Tibial nerve (tissue), 4 donors: ENCODE data around the gene NACC1. TPM values are rescaled to one million over a fixed set of nuclear protein-coding genes. Genes with fewer than 3 reads are reported as not detected.
A peak's percentile ranks its signal among the peaks of the same experiment; 100 is the strongest.

Experiments used
- DNase-seq, 2 donors: peaks; one replicate each; pipeline ENCODE4 v3.0.0-alpha.2; 2019; ENCODE audit warnings: low spot score in 2 of 2
- H3K27ac ChIP-seq, 4 donors: fragments of 200-600 bp; sonication (generic) in 3 of 4; one replicate each; pipeline ENCODE4 v1.5.1; 2017 to 2019; ENCODE audit warnings: mild to moderate bottlenecking in 1 of 4
- H3K27me3 ChIP-seq, 2 donors: fragments of 200-600 bp; sonication (generic) in 1 of 2; one replicate each; pipeline versions ENCODE4 v1.5.1 to v1.6.0; 2017 to 2019
- H3K36me3 ChIP-seq, 3 donors: fragments of 200-600 bp; sonication (generic); one replicate each; pipeline ENCODE4 v1.5.1; 2018 to 2019
- H3K4me1 ChIP-seq, 4 donors: fragments of 200-600 bp; sonication (generic) in 3 of 4; one replicate each; pipeline ENCODE4 v1.5.1; 2017 to 2019
- H3K4me3 ChIP-seq, 4 donors: fragments of 200-600 bp; sonication (generic) in 3 of 4; one replicate each; pipeline ENCODE4 v1.5.1; 2017 to 2019; ENCODE audit warnings: mild to moderate bottlenecking in 1 of 4, moderate library complexity in 1 of 4
- H3K9me3 ChIP-seq, 4 donors: fragments of 200-600 bp; sonication (generic) in 3 of 4; one replicate each; pipeline ENCODE4 v1.5.1; 2017 to 2019
- CTCF ChIP-seq, 5 experiments: fragments of 200-600 bp in 3 of 5; fragments of 450-650 bp in 2 of 5; sonication (generic) in 3 of 5; IDR thresholded peaks; one replicate each; pipeline ENCODE4 v1.5.1; 2016 to 2019; ENCODE audit warnings: antibody characterized with exemption in 5 of 5, mild to moderate bottlenecking in 3 of 5, moderate library complexity in 2 of 5
- EP300 ChIP-seq, 2 donors: sonication (generic); formaldehyde crosslinking; IDR thresholded peaks; one replicate each; pipeline ENCODE4 v1.6.1; 2017; ENCODE audit warnings: antibody characterized with exemption in 2 of 2, mild to moderate bottlenecking in 1 of 2
- POLR2A ChIP-seq, 2 donors: fragments of 450-650 bp; IDR thresholded peaks; one replicate each; pipeline ENCODE4 v1.6.1; 2017; ENCODE audit warnings: antibody characterized with exemption in 2 of 2, mild to moderate bottlenecking in 2 of 2, moderate library complexity in 2 of 2
- WGBS, 2 donors: methylation state at CpG; one replicate each; pipeline ENCODE4 v1.1.5; 2018; 5-methylcytosine and 5-hydroxymethylcytosine counted together
- total RNA-seq, 4 donors: library from RNA; depleted of rRNA; stranded (reverse); fragments of >200 nt; gene quantifications; one replicate each; pipeline ENCODE4 v1.1.0, GENCODE V29; 2016

The NACC1 gene
- total RNA-seq, 4 donors from 2014 or later, result 15.3 to 37.1 (median 25.8) TPM

GRCh38 chr19:13104360-13104847 lies 13.7 kb upstream of the NACC1 start:
- Histone ChIP-seq H3K9me3 (no peaks in the 10 kb centered on the region), H3K36me3 (peaks cover 0 to 40% (median 0%) of the 10 kb centered on the region in 3 donors), H3K27me3 (no peaks in the 10 kb centered on the region), H3K4me1 (peaks cover 0 to 49% (median 20%) of the 10 kb centered on the region in 4 donors), H3K4me3 (peak overlapping the region in 2 of 4 donors; percentile 34 to 35), H3K27ac (peak overlapping the region in 3 of 4 donors; percentile 46 to 93 (median 81))
- no peak for DNase-seq
- TF ChIP-seq POLR2A (IDR thresholded peaks at IDR 0.05), result no peak
- TF ChIP-seq EP300 (IDR thresholded peaks at IDR 0.05), result peak; percentile 19 to 86
- peak; percentile 58 to 86 (median 76) for TF ChIP-seq CTCF (IDR thresholded peaks at IDR 0.05)
- 17 to 29% methylated on average over 12 to 31 of the region's 33 CpGs for WGBS, 2 donors

- Histone ChIP-seq H3K4me1 (peaks cover 0 to 47% (median 17%) of the 10 kb centered on the region in 4 donors), H3K4me3 (peak overlapping the region in 2 of 4 donors; percentile 34 to 35), H3K36me3 (peaks cover 0 to 47% (median 0%) of the 10 kb centered on the region in 3 donors), H3K27me3 (no peaks in the 10 kb centered on the region), H3K27ac (peak overlapping the region in 3 of 4 donors; percentile 46 to 93 (median 81)), H3K9me3 (no peaks in the 10 kb centered on the region)
- DNase-seq, result no peak
- WGBS, 2 donors, result 63 to 67% methylated on average over 29 of the region's 29 CpGs
- TF ChIP-seq EP300 (IDR thresholded peaks at IDR 0.05) (no peak), CTCF (IDR thresholded peaks at IDR 0.05) (peak in 1 of 5 experiments; percentile 17), POLR2A (IDR thresholded peaks at IDR 0.05) (no peak)
Measured at GRCh38 chr19:13104848-13105711, 13.0 kb upstream of the NACC1 start.

DNA sequence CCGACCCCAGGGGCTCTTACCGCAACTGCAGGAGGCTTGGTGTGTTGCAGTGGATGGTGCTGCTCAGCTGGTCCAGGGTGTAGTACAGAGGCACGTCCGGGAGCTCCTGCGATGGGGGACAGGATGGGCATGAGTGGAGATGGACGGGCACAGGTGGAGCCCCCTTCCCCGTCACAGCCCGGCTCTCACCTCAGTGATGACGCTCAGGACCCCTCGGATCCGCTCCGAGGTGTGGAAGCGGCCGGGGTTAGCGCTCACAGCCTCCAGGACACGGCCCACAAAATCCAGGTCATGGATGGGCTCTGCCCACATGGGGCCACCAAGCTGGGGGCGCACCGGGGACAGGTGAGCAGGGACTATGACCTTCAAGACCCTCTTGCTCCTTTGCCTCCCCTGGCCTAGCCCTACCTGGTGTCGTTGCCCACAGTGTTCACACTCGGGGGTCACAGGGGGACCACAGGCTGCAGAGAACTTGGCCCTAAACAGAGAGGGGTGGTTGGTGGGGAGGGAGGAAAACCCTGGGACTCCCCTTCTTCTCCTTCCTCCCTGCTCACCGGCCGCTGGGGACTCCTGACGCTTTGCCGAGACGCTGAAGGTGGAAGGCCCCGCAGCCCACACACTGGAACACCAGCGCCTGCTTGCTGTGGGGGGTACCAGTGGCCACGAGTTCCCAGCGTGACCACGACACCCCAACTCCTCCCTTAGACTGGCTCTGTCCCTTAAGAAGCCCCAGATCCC lies 8.5 kb upstream of the NACC1 start:
- no peak for DNase-seq
- Histone ChIP-seq H3K27me3 (no peaks in the 10 kb centered on the region), H3K4me3 (no peak overlapping the region), H3K9me3 (no peaks in the 10 kb centered on the region), H3K27ac (no peak overlapping the region), H3K36me3 (peaks cover 0 to 90% (median 5%) of the 10 kb centered on the region in 3 donors), H3K4me1 (peaks cover 0 to 2% (median 0%) of the 10 kb centered on the region in 4 donors)
- TF ChIP-seq POLR2A (IDR thresholded peaks at IDR 0.05) (no peak), CTCF (IDR thresholded peaks at IDR 0.05) (no peak), EP300 (IDR thresholded peaks at IDR 0.05) (no peak)
- WGBS, 2 donors, result 91 to 93% methylated on average over 29 to 30 of the region's 30 CpGs

DNA sequence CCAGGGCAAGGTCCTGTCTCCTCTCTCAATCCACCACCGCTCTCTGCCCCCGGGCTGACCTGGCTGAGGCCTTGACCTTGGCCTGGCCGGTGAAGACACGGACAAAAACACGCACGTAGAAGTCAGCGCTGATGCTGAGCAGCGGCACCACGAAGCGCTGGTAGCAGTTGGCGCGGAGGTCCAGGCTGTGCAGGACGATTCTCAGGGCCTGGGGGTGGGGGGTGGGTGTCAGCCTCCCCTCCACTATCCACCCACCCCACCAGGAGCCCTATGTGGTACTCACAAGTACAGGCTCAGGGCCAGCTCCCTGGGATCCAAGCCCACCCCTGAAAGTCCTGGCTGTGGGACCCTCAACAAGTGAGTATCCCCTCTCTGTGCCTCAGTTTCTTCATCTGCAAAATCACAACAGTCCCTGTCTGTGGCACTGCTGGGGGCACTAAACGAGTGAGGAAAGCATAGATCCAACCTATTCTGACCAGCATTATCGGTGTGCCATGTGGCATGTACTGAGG lies 7.9 kb upstream of the NACC1 start:
- Histone ChIP-seq H3K27me3 (no peaks in the 10 kb centered on the region), H3K36me3 (peaks cover 0 to 91% (median 5%) of the 10 kb centered on the region in 3 donors), H3K9me3 (no peaks in the 10 kb centered on the region), H3K27ac (no peak overlapping the region), H3K4me1 (peaks cover 0 to 4% (median 0%) of the 10 kb centered on the region in 4 donors), H3K4me3 (no peak overlapping the region)
- TF ChIP-seq EP300 (IDR thresholded peaks at IDR 0.05), result no peak
- no peak for TF ChIP-seq CTCF (IDR thresholded peaks at IDR 0.05)
- no peak for TF ChIP-seq POLR2A (IDR thresholded peaks at IDR 0.05)
- DNase-seq, result no peak
- 80 to 91% methylated on average over 15 of the region's 15 CpGs for WGBS, 2 donors
